Measurements from ENCODE around the gene VSTM1.

The VSTM1 gene

DNA sequence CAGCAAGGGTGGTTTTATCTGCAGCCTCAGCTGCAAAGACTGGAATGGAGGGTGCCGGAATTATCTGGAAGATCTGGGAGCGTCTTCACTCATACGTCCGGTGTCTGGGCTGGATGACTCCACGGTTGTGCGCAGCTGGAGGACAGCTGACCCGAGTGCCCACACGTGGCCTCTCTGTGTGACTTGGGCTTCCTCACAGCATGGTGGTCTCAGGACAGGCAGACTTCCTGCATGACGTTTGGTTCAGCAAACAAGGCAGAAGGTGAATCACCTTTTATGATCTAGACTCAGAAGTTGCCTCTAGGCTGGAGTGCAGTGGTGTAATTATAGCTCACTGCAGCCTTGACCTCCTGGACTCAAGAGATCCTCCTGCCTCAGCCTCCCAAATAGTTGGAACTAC lies 39.0 kb downstream of the VSTM1 start:
- Histone ChIP-seq H3K9ac (ENCODE audit: low read length) (no peak overlapping the region), H3K79me2 (ENCODE audit: low read length) (no peaks in the 10 kb centered on the region), H4K20me1 (ENCODE audit: insufficient read depth, low read length) (no peaks in the 10 kb centered on the region), H3K27me3 (ENCODE audit: low read depth, low read length) (no peaks in the 10 kb centered on the region), H3K4me2 (ENCODE audit: low read length) (no peak overlapping the region), H3K27ac (ENCODE audit: low read length) (no peak overlapping the region), H2AFZ (ENCODE audit: low read depth, low read length) (no peak overlapping the region), H3K36me3 (replicated peaks; ENCODE audit: low read depth, low read length) (no peaks in the 10 kb centered on the region), H3K4me3 (ENCODE audit: low read length) (no peak overlapping the region), H3K9me3 (ENCODE audit: insufficient read depth, low read length) (no peaks in the 10 kb centered on the region), H3K4me1 (ENCODE audit: low read length) (no peaks in the 10 kb centered on the region)
- no peak for TF ChIP-seq CTCF (IDR thresholded peaks at IDR 0.05; ENCODE audit: low read depth, low read length)
- no peak for TF ChIP-seq EZH2phosphoT487 (IDR thresholded peaks at IDR 0.05; ENCODE audit: low read depth)

DNA sequence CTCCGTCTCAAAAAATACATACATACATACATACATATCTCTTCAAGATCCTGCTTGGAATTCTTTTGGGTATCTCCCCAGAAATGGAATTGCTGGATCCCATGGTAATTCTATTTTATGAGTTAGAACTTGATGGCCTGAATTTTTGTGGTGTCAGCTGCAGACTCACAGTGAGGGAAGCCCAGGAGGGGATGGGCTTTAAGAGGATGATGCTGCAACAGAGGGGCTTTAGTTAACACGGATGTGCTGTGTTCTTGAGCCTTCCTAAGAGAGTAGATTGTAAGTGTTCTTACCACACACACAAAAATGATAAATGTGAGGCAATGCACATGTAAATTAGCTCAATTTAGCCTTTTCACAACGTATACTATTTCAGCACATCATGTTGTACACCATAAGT lies 40.5 kb downstream of the VSTM1 start:
- Histone ChIP-seq H3K27me3 (ENCODE audit: low read depth, low read length) (no peaks in the 10 kb centered on the region), H4K20me1 (ENCODE audit: insufficient read depth, low read length) (no peaks in the 10 kb centered on the region), H3K27ac (ENCODE audit: low read length) (no peak overlapping the region), H3K9me3 (ENCODE audit: insufficient read depth, low read length) (no peaks in the 10 kb centered on the region), H3K9ac (ENCODE audit: low read length) (no peak overlapping the region), H3K79me2 (ENCODE audit: low read length) (no peaks in the 10 kb centered on the region), H3K36me3 (replicated peaks; ENCODE audit: low read depth, low read length) (no peaks in the 10 kb centered on the region), H3K4me2 (ENCODE audit: low read length) (no peak overlapping the region), H3K4me3 (ENCODE audit: low read length) (no peak overlapping the region), H3K4me1 (ENCODE audit: low read length) (no peaks in the 10 kb centered on the region), H2AFZ (ENCODE audit: low read depth, low read length) (no peak overlapping the region)
- no peak for TF ChIP-seq EZH2phosphoT487 (IDR thresholded peaks at IDR 0.05; ENCODE audit: low read depth)
- no peak for TF ChIP-seq CTCF (IDR thresholded peaks at IDR 0.05; ENCODE audit: low read depth, low read length)

- Histone ChIP-seq H3K4me1 (ENCODE audit: low read length) (no peaks in the 10 kb centered on the region), H3K27ac (ENCODE audit: low read length) (no peak overlapping the region), H4K20me1 (ENCODE audit: insufficient read depth, low read length) (no peaks in the 10 kb centered on the region), H3K9me3 (ENCODE audit: insufficient read depth, low read length) (no peaks in the 10 kb centered on the region), H3K36me3 (replicated peaks; ENCODE audit: low read depth, low read length) (no peaks in the 10 kb centered on the region), H2AFZ (ENCODE audit: low read depth, low read length) (no peak overlapping the region), H3K79me2 (ENCODE audit: low read length) (no peaks in the 10 kb centered on the region), H3K9ac (ENCODE audit: low read length) (no peak overlapping the region), H3K4me3 (ENCODE audit: low read length) (no peak overlapping the region), H3K4me2 (ENCODE audit: low read length) (no peak overlapping the region), H3K27me3 (ENCODE audit: low read depth, low read length) (no peaks in the 10 kb centered on the region)
- TF ChIP-seq EZH2phosphoT487 (IDR thresholded peaks at IDR 0.05; ENCODE audit: low read depth) (no peak), CTCF (IDR thresholded peaks at IDR 0.05; ENCODE audit: low read depth, low read length) (no peak)
Observed at GRCh38 chr19:54021932-54022331, 41.8 kb downstream of the VSTM1 start.

DNA sequence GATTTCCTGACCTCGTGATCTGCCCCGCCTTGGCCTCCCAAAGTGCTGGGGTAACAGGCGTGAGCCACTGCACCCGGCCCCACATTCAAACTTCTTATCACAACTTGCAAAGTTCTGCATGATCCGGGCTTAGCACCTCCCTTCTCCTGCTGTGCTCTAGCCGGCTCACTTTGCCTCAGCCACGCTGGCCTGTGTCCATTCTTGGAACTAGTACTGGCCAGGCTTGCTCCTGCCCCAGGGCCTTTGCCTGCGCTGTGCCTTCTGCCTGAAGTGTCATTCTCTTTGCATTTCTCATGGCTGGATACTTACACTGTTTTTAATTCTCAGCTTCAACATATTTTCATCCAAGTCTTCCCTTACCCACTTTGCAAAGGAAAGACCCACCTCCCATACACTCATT lies 42.3 kb downstream of the VSTM1 start:
- TF ChIP-seq EZH2phosphoT487 (IDR thresholded peaks at IDR 0.05; ENCODE audit: low read depth) = no peak
- TF ChIP-seq CTCF (IDR thresholded peaks at IDR 0.05; ENCODE audit: low read depth, low read length) = no peak
- H3K27ac ChIP-seq (ENCODE audit: low read length) = no peak overlapping the region

More for the DNA sequence above, 42.3 kb downstream of the VSTM1 start:
- Histone ChIP-seq H3K36me3 (replicated peaks; ENCODE audit: low read depth, low read length) (no peaks in the 10 kb centered on the region), H3K4me1 (ENCODE audit: low read length) (no peaks in the 10 kb centered on the region), H2AFZ (ENCODE audit: low read depth, low read length) (no peak overlapping the region), H3K79me2 (ENCODE audit: low read length) (no peaks in the 10 kb centered on the region), H3K9ac (ENCODE audit: low read length) (no peak overlapping the region), H3K27me3 (ENCODE audit: low read depth, low read length) (no peaks in the 10 kb centered on the region), H4K20me1 (ENCODE audit: insufficient read depth, low read length) (no peaks in the 10 kb centered on the region), H3K4me2 (ENCODE audit: low read length) (no peak overlapping the region), H3K4me3 (ENCODE audit: low read length) (no peak overlapping the region), H3K9me3 (ENCODE audit: insufficient read depth, low read length) (no peaks in the 10 kb centered on the region)
